HG02642 (cell line): ENCODE data around the gene KCTD18.
A peak's percentile ranks its signal among the peaks of the same experiment; 100 is the strongest.

ENCODE experiments used
- ATAC-seq: cut with Tn5 transposase; IDR thresholded peaks from one replicate; pipeline ENCODE4 v1.9.1; 2021; ENCODE audit warnings: mild to moderate bottlenecking; ENCODE audit not compliant: unreplicated experiment, poor library complexity

Gene KCTD18

GRCh38 chr2:200488169-200488568 is 21.7 kb downstream of the KCTD18 start:
- no peak for ATAC-seq

GRCh38 chr2:200486529-200486928 is 23.3 kb downstream of the KCTD18 start:
- no peak for ATAC-seq

GRCh38 chr2:200484934-200485333 is 24.9 kb downstream of the KCTD18 start:
- ATAC-seq, result no peak

GRCh38 chr2:200483729-200484198 is 26.1 kb downstream of the KCTD18 start:
- peak; percentile 72 for ATAC-seq

GRCh38 chr2:200482194-200482593 is 27.7 kb downstream of the KCTD18 start:
- peak; percentile 43 for ATAC-seq

GRCh38 chr2:200479692-200480265 is 30.1 kb downstream of the KCTD18 start:
- ATAC-seq, result no peak

- ATAC-seq, result no peak
Observed at GRCh38 chr2:200477667-200478131, 32.2 kb downstream of the KCTD18 start.

- no peak for ATAC-seq
Observed at GRCh38 chr2:200476836-200477235, 33.0 kb downstream of the KCTD18 start.

- ATAC-seq, result no peak
Observed at GRCh38 chr2:200475795-200476194, 34.1 kb downstream of the KCTD18 start.

GRCh38 chr2:200472853-200473464 is 36.9 kb downstream of the KCTD18 start:
- peak; percentile 30 for ATAC-seq

GRCh38 chr2:200471928-200472645 is 37.8 kb downstream of the KCTD18 start:
- ATAC-seq, result peak; percentile 19

GRCh38 chr2:200471324-200471848 is 38.5 kb downstream of the KCTD18 start:
- ATAC-seq, result peak; percentile 86

- ATAC-seq, result no peak
Observed at GRCh38 chr2:200470230-200470629, 39.6 kb downstream of the KCTD18 start.

GRCh38 chr2:200469708-200470211 is 40.1 kb downstream of the KCTD18 start:
- ATAC-seq, result no peak

GRCh38 chr2:200467806-200468681 is 41.8 kb downstream of the KCTD18 start:
- no peak for ATAC-seq

GRCh38 chr2:200466425-200467418 is 43.1 kb downstream of the KCTD18 start:
- ATAC-seq, result no peak

GRCh38 chr2:200463452-200463851 is 46.4 kb downstream of the KCTD18 start:
- ATAC-seq, result no peak

- no peak for ATAC-seq
Observed at GRCh38 chr2:200461846-200462710, 47.8 kb downstream of the KCTD18 start.
